PC-3 (cell line): ENCODE measurements around the gene SPRR2B.

Source experiments
- EZH2 ChIP-seq: fragments of 300-600 bp; sonication (generic); IDR thresholded peaks from one replicate; pipeline ENCODE4 v1.6.1; 2017; ENCODE audit warnings: antibody characterized with exemption, mild to moderate bottlenecking, low read length; ENCODE audit not compliant: unreplicated experiment
- EZH2phosphoT487 ChIP-seq: fragments of 300-600 bp; sonication (generic); IDR thresholded peaks from 2 replicates; pipeline ENCODE4 v1.6.1; 2018; ENCODE audit warnings: mild to moderate bottlenecking, antibody characterized with exemption, low read length, borderline replicate concordance
- TF ChIP-seq, protein P1 (sequence below): fragments of 300-600 bp; sonication (generic); conservative IDR thresholded peaks from 2 replicates; pipeline ENCODE4 v1.5.1; 2017; ENCODE audit warnings: antibody characterized with exemption, low read depth, mild to moderate bottlenecking, low read length

DNA sequence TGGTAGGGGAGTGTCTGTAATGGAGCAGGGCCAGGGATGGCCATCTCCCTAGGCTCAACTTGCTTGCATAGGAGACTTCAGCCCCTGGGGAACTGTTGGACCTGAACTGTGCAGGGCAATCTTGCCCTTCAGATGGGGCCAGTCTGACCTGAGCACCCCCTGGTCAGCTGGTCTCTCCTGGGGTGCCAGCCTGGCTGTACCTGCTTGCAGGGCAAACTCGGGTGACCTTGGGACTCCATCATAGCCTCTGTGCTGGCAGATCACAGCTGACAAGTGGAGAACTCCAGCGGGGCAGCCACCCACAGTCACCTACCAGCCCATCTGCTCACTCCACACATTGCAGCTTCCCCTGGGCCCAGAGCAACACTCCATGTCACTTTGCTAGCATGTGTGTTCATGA, 22.2 kb downstream of the SPRR2B start:
- TF ChIP-seq, protein P1, sequence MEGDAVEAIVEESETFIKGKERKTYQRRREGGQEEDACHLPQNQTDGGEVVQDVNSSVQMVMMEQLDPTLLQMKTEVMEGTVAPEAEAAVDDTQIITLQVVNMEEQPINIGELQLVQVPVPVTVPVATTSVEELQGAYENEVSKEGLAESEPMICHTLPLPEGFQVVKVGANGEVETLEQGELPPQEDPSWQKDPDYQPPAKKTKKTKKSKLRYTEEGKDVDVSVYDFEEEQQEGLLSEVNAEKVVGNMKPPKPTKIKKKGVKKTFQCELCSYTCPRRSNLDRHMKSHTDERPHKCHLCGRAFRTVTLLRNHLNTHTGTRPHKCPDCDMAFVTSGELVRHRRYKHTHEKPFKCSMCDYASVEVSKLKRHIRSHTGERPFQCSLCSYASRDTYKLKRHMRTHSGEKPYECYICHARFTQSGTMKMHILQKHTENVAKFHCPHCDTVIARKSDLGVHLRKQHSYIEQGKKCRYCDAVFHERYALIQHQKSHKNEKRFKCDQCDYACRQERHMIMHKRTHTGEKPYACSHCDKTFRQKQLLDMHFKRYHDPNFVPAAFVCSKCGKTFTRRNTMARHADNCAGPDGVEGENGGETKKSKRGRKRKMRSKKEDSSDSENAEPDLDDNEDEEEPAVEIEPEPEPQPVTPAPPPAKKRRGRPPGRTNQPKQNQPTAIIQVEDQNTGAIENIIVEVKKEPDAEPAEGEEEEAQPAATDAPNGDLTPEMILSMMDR: no peak
- TF ChIP-seq EZH2phosphoT487: no peak
- TF ChIP-seq EZH2: no peak
